K562 (cell line): ENCODE measurements around the gene HECW1. TPM values are rescaled to one million over a fixed set of nuclear protein-coding genes. Genes with fewer than 3 reads are reported as not detected.

ENCODE experiments used
- ATAC-seq: fragments of 200-7000 bp; cut with Tn5 transposase; 3 replicates; pipeline ENCODE4 v1.9.1; 2020; ENCODE audit warnings: moderate library complexity
- BruUV-seq: library from RNA; stranded (reverse); fragments of 400-500 nt; replicated peaks from 2 replicates; lab custom pipeline; 2021; lab: Mats Ljungman, UMichigan
- CTCF ChIA-PET: fragments of 300-600 bp; formaldehyde crosslinking; extraction: SDS; loops from one replicate; lab custom pipeline; 2021; ENCODE audit warnings: low intra/inter-chr PET ratio; lab: Yijun Ruan, JAX
- POLR2A ChIA-PET: fragments of 300-600, 350-650 bp; sonication (Branson Sonifier 250); formaldehyde crosslinking; extraction: SDS; loops from one replicate; lab custom pipeline; 2021; ENCODE audit warnings: antibody characterized with exemption, inconsistent platforms; lab: Yijun Ruan, JAX
- DNase-seq, 4 experiments: peaks; one replicate each; pipeline versions ENCODE4 v3.0.0 to v3.0.0-alpha.2; 2011 to 2018; ENCODE audit warnings: low spot score in 3 of 4, mixed read lengths in 3 of 4; ENCODE audit errors: extremely low read depth in 1 of 4
- FAIRE-seq: peaks from 2 replicates; lab custom pipeline; 2011; peaks lifted over from hg19 to GRCh38; lab: Jason Lieb, UNC
- H2AFZ ChIP-seq: 2 replicates; pipeline ENCODE4 v1.6.0; 2011; ENCODE audit warnings: low read depth, low read length, control low read depth, inconsistent platforms
- H3K27ac ChIP-seq: fragments of 200-600 bp; 3 replicates; pipeline ENCODE4 v1.8.0; 2011; ENCODE audit warnings: low read depth, mild to moderate bottlenecking, control low read depth, inconsistent platforms, low read length, moderate library complexity, mixed read lengths; ENCODE audit errors: extremely low read depth
- H3K27me3 ChIP-seq, 2 experiments: fragments of 300-600 bp in 1 of 2; 2 replicates in 1 of 2; 3 replicates in 1 of 2; pipeline versions ENCODE4 v1.6.0 to v1.8.0; 2011; ENCODE audit warnings: inconsistent platforms in 2 of 2, low read length in 2 of 2, mild to moderate bottlenecking in 1 of 2, mixed read lengths in 1 of 2, moderate library complexity in 1 of 2; ENCODE audit not compliant: control insufficient read depth in 2 of 2, insufficient read depth in 2 of 2
- H3K36me3 ChIP-seq: fragments of 300-600 bp; 3 replicates; pipeline ENCODE4 v1.8.0; 2011; ENCODE audit warnings: mild to moderate bottlenecking, low read length, inconsistent platforms; ENCODE audit not compliant: control insufficient read depth, insufficient read depth
- H3K4me1 ChIP-seq, 2 experiments: fragments of 200-600 bp in 1 of 2; replicated peaks in 1 of 2; 2 replicates in 1 of 2; 3 replicates in 1 of 2; pipeline versions ENCODE4 v1.5.1 to v1.8.0; 2011; ENCODE audit warnings: inconsistent platforms in 2 of 2, low read length in 2 of 2, mild to moderate bottlenecking in 1 of 2, mixed read lengths in 1 of 2, moderate library complexity in 1 of 2; ENCODE audit not compliant: control insufficient read depth in 2 of 2, insufficient read depth in 2 of 2
- H3K4me2 ChIP-seq: 2 replicates; pipeline ENCODE4 v1.6.1; 2011; ENCODE audit warnings: low read length, control low read depth, inconsistent platforms, mixed read lengths; ENCODE audit not compliant: insufficient read depth
- H3K4me3 ChIP-seq: fragments of 200-600 bp; sonication (generic), shearing (Covaris generic); 2 replicates; pipeline ENCODE4 v1.5.1; 2016; ENCODE audit warnings: control low read depth, inconsistent platforms
- H3K79me2 ChIP-seq: fragments of 200-600 bp; 3 replicates; pipeline ENCODE4 v1.8.0; 2011; ENCODE audit warnings: low read length, inconsistent platforms; ENCODE audit not compliant: control insufficient read depth, insufficient read depth
- H3K9ac ChIP-seq, 2 experiments: 2 replicates each; pipeline versions ENCODE4 v1.6.0 to v1.6.1; 2011; ENCODE audit warnings: low read depth in 2 of 2, low read length in 2 of 2, control low read depth in 1 of 2, inconsistent platforms in 1 of 2, mild to moderate bottlenecking in 1 of 2, mixed read lengths in 1 of 2; ENCODE audit not compliant: insufficient read depth in 1 of 2
- H3K9me1 ChIP-seq: one replicate; pipeline ENCODE4 v1.6.0; 2011; ENCODE audit warnings: inconsistent platforms, mild to moderate bottlenecking, low read length, moderate library complexity; ENCODE audit not compliant: control insufficient read depth, insufficient read depth
- H3K9me3 ChIP-seq: replicated peaks from 2 replicates; pipeline ENCODE4 v1.5.1; 2011; ENCODE audit warnings: low read depth, low read length, inconsistent platforms; ENCODE audit not compliant: control insufficient read depth, insufficient read depth
- H4K20me1 ChIP-seq: replicated peaks from 2 replicates; pipeline ENCODE4 v1.6.1; 2011; ENCODE audit warnings: low read length, inconsistent platforms, mixed read lengths; ENCODE audit not compliant: control insufficient read depth, insufficient read depth
- HLTF ChIP-seq: fragments of 450-650 bp; IDR thresholded peaks from 2 replicates; pipeline ENCODE4 v1.6.1; 2016
- KLF16 ChIP-seq: IDR thresholded peaks from 2 replicates; pipeline ENCODE4 v1.6.1; 2016; ENCODE audit warnings: antibody characterized with exemption
- NR1H2 ChIP-seq: sonication (generic); formaldehyde crosslinking; IDR thresholded peaks from 2 replicates; pipeline ENCODE4 v1.4.0; 2020; ENCODE audit warnings: mild to moderate bottlenecking, missing genetic modification reagents
- PHF8 ChIP-seq: fragments of 200-600 bp; sonication (generic); IDR thresholded peaks from 2 replicates; pipeline ENCODE4 v1.6.1; 2012; ENCODE audit warnings: mixed run types, mild to moderate bottlenecking, inconsistent platforms, low read length, moderate library complexity, borderline replicate concordance
- SIN3B ChIP-seq: fragments of 450-650 bp; IDR thresholded peaks from 2 replicates; pipeline ENCODE4 v1.6.1; 2017; ENCODE audit warnings: low read depth, mild to moderate bottlenecking, moderate library complexity
- TAF9B ChIP-seq: fragments of 450-650 bp; IDR thresholded peaks from 2 replicates; pipeline ENCODE4 v1.6.1; 2018; ENCODE audit warnings: mild to moderate bottlenecking; ENCODE audit not compliant: partially characterized antibody
- ZNF133 ChIP-seq: fragments of 250-450 bp; sonication (Bioruptor Pico); IDR thresholded peaks from 2 replicates; pipeline ENCODE4 v1.4.0; 2020; ENCODE audit warnings: mild to moderate bottlenecking
- ZNF707 ChIP-seq: fragments of 250-450 bp; sonication (Bioruptor Pico); conservative IDR thresholded peaks from 2 replicates; pipeline ENCODE4 v1.8.0; 2022; ENCODE audit warnings: inconsistent platforms, mild to moderate bottlenecking, moderate library complexity
- ZSCAN32 ChIP-seq: fragments of 450-650 bp; formaldehyde crosslinking; IDR thresholded peaks from 2 replicates; pipeline ENCODE4 v1.4.0; 2020; ENCODE audit warnings: mild to moderate bottlenecking, moderate library complexity
- WGBS: fragments of 100-300 bp; shearing (Covaris generic); methylation state at CpG from one replicate; pipeline ENCODE4 v1.1.6; 2016; ENCODE audit warnings: low coverage, mixed read lengths; ENCODE audit not compliant: insufficient coverage; ENCODE audit errors: missing lambda C conversion rate; 5-methylcytosine and 5-hydroxymethylcytosine counted together
- in situ Hi-C: fragments of 300-500 bp; cut with MboI; formaldehyde crosslinking; loops from 4 replicates; pipeline ENCODE4 v1.15.0; 2018; ENCODE audit warnings: inconsistent platforms, mixed read lengths
- intact Hi-C: fragments of 100-400 bp; cut with micrococcal nuclease; formaldehyde crosslinking; loops from 2 replicates; pipeline ENCODE4 v1.14.2; 2022
- polyA plus RNA-seq, 8 experiments: library from polyadenylated mRNA; depleted of rRNA in 4 of 8; stranded (reverse) in 5 of 8; unstranded in 3 of 8; fragments of >200 nt; fragmentation: Nextera tagmentation in 2 of 8; fragmentation: Illumina TruSeq in 1 of 8; extraction: Ambion mirVana in 2 of 8; extraction: Trizol in 1 of 8; gene quantifications; 2 replicates each; pipeline versions ENCODE4 v1.2.1 to v1.2.3, GENCODE V29; 2011 to 2014; ENCODE audit warnings: inconsistent platforms in 1 of 8, missing spikeins in 1 of 8
- total RNA-seq, 7 experiments: library from RNA; depleted of rRNA in 6 of 7; stranded (reverse); fragments of >200 nt in 6 of 7; fragmentation: Illumina TruSeq in 2 of 7; extraction: Trizol in 2 of 7; gene quantifications; 2 replicates each; pipeline versions ENCODE4 v1.2.1 to v1.2.3, GENCODE V29; 2011 to 2021; ENCODE audit warnings: low replicate concordance in 1 of 7

The HECW1 gene
- total and polyA plus RNA-seq, 9 of the 15 experiments (the other 6 are each of a cell fraction or from before 2014, with no cell fraction given) = 0.07 to 0.31 (median 0.13) TPM; not detected in 4

GRCh38 chr7:43314379-43315158 lies 202.1 kb downstream of the HECW1 start:
- DNase-seq (no peak), FAIRE-seq (no peak), ATAC-seq (no peak)
- no TSS peak for BruUV-seq
- POLR2A ChIA-PET = interaction anchor here (0.7 kb wide), 1 partner anchor 9 kb away, joined by 3 read pairs; no protein-coding TSS in a partner anchor
- Histone ChIP-seq H3K4me1 (peaks cover 0 to 3% of the 10 kb centered on the region in 2 experiments; a peak in 2 of 5 replicates), H3K27ac (no peak overlapping the region), H3K36me3 (no peaks in the 10 kb centered on the region), H4K20me1 (no peaks in the 10 kb centered on the region), H3K9ac (no peak overlapping the region), H3K4me2 (no peak overlapping the region), H3K9me3 (no peaks in the 10 kb centered on the region), H3K9me1 (no peaks in the 10 kb centered on the region), H3K79me2 (no peaks in the 10 kb centered on the region), H3K27me3 (peaks cover 27 to 43% of the 10 kb centered on the region in 2 experiments; a peak in 4 of 5 replicates), H3K4me3 (no peak overlapping the region), H2AFZ (no peak overlapping the region)
- TF ChIP-seq ZNF133 (CRISPR knock-in tag) = no peak
- no peak for TF ChIP-seq ZNF707 (CRISPR knock-in tag)
- TF ChIP-seq NR1H2 (CRISPR knock-in tag) = no peak
- TF ChIP-seq SIN3B = no peak
- no peak for TF ChIP-seq TAF9B
- no peak for TF ChIP-seq KLF16
- no peak for TF ChIP-seq HLTF
- no peak for TF ChIP-seq ZSCAN32 (CRISPR knock-in tag)
- TF ChIP-seq PHF8 = no peak
- 0% methylated on average over 7 of the region's 7 CpGs for WGBS
- intact Hi-C loops (no loop called here), in situ Hi-C loops (no loop called here)
- CTCF ChIA-PET = no interaction called here
